GM21360 (cell line): Measurements from ENCODE around the gene LTBP1.

Experiments
- ATAC-seq: cut with Tn5 transposase; IDR thresholded peaks from one replicate; pipeline ENCODE4 v1.9.1; 2021; ENCODE audit warnings: mild to moderate bottlenecking, moderate library complexity; ENCODE audit not compliant: unreplicated experiment

LTBP1 gene

GRCh38 chr2:33069894-33070651 is 123.3 kb downstream of the LTBP1 start:
- ATAC-seq = no peak

GRCh38 chr2:33071591-33071990 is 124.8 kb downstream of the LTBP1 start:
- no peak for ATAC-seq

- no peak for ATAC-seq
Measured at GRCh38 chr2:33072614-33073013, 125.9 kb downstream of the LTBP1 start.

GRCh38 chr2:33073018-33073417 is 126.3 kb downstream of the LTBP1 start:
- no peak for ATAC-seq

GRCh38 chr2:33074197-33074596 is 127.4 kb downstream of the LTBP1 start:
- no peak for ATAC-seq

- ATAC-seq = no peak
Measured at GRCh38 chr2:33077311-33077710, 130.6 kb downstream of the LTBP1 start.

- ATAC-seq = no peak
Measured at GRCh38 chr2:33077844-33078243, 131.1 kb downstream of the LTBP1 start.

- ATAC-seq = no peak
Measured at GRCh38 chr2:33081691-33082090, 134.9 kb downstream of the LTBP1 start.

- ATAC-seq = no peak
Measured at GRCh38 chr2:33083699-33084387, 137.1 kb downstream of the LTBP1 start.

GRCh38 chr2:33084433-33084832 is 137.7 kb downstream of the LTBP1 start:
- ATAC-seq = no peak

GRCh38 chr2:33085646-33086045 is 138.9 kb downstream of the LTBP1 start:
- ATAC-seq = no peak

GRCh38 chr2:33086400-33087015 is 139.8 kb downstream of the LTBP1 start:
- ATAC-seq = no peak

- no peak for ATAC-seq
Measured at GRCh38 chr2:33090553-33091134, 143.9 kb downstream of the LTBP1 start.

GRCh38 chr2:33091541-33092123 is 144.9 kb downstream of the LTBP1 start:
- ATAC-seq = no peak

GRCh38 chr2:33093283-33093993 is 146.7 kb downstream of the LTBP1 start:
- no peak for ATAC-seq

GRCh38 chr2:33094303-33094702 is 147.6 kb downstream of the LTBP1 start:
- ATAC-seq = no peak

- ATAC-seq = no peak
Measured at GRCh38 chr2:33099989-33100388, 153.2 kb downstream of the LTBP1 start.

GRCh38 chr2:33100921-33101320 is 154.2 kb downstream of the LTBP1 start:
- ATAC-seq = no peak

- ATAC-seq = no peak
Measured at GRCh38 chr2:33104052-33104623, 157.4 kb downstream of the LTBP1 start.

- ATAC-seq = no peak
Measured at GRCh38 chr2:33104726-33105125, 158.0 kb downstream of the LTBP1 start.
